ENCODE measurements around the gene GKAP1. TPM values are rescaled to one million over a fixed set of nuclear protein-coding genes. Genes with fewer than 3 reads are reported as not detected.

GKAP1 gene
- total RNA-seq, 1 donor from 2014 or later, result 14.9 TPM

Other genes with a start within 250 kb of the GKAP1 start
- 3.7 TPM for gene IDNK, start 194.6 kb downstream of the GKAP1 start, total RNA-seq
- 106 TPM for gene UBQLN1, start 109.8 kb downstream of the GKAP1 start, total RNA-seq
- gene KIF27, start 103.7 kb upstream of the GKAP1 start, total RNA-seq, result 12.5 TPM
- 612 TPM for gene HNRNPK, start 162.4 kb upstream of the GKAP1 start, total RNA-seq
- gene RMI1, start 163.0 kb upstream of the GKAP1 start, total RNA-seq, result 12.7 TPM